ENCODE data around the gene DDX25. TPM values are rescaled to one million over a fixed set of nuclear protein-coding genes. Genes with fewer than 3 reads are reported as not detected.
A peak's percentile ranks its signal among the peaks of the same experiment; 100 is the strongest.

DDX25 gene
- total RNA-seq, 1 donor from 2014 or later: not detected

DNA sequence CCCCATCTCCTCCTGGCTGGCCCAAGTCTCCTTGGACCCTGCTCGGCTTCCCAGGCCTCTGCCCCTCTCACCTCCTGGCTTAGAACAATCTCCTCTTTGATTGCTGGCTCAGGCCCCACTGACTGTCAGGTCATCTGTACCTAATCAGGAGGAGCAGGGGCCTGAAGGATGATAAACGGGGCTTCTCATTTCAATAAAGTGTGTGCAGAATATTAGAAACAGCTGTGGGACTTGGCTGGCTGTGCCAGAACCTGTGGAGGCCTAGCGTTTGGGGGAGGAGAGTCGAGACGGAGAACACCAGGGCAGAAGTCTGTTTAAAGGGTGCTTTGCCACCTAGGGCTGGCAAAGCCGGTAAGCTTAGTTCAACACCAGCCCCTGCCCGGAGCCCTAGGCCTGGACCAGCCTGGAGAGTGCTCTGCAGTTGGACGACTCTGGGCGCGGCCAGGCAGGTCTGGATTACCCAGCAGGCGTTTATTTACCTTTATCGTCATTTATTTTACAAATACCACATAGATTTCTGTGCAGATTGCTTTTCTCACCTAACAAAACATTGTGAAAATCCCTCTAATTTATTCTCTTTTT is 31.4 kb downstream of the DDX25 start:
- ATAC-seq: no peak

DNA sequence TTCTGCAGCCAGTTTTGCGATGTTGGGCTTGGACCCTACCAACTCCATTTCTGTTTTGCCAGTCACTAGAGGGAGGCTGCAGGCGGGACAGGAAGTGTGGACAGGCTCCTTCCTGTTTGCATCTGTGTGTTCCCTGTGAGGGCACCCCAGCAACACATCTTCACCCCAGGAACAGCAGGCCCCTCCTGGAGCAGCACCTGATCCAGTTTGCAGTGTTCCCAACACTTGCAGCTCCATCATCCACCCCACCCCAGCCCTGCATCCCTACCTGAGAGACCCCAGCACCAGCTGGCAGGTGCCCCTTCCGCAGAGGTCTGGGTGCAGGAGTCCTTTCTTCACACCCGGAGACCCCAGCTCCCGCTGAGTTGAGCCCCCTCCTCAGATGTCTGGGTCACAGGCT is 34.1 kb downstream of the DDX25 start:
- ATAC-seq: no peak

DNA sequence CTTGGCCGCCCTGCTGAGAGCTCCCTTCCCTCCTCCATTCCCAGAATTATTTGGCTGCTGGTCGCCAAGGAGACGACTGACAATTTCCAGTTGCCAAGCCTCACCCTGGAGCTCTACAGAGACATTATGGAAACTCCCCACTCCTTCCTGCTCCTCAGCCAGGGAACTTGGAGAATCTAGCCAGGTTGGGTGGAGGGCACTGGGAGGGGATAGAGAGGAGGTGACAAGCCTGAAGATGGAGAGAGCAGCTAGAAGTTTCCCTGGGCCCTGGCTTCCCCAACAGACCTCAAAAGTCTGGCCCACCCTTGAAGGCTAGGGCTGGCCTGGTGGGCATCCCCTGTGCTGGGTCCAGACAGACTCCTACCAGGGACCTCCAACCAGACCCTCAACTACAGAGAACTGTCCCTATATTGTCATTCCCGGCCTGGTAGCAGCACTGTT is 34.8 kb downstream of the DDX25 start:
- no peak for ATAC-seq

DNA sequence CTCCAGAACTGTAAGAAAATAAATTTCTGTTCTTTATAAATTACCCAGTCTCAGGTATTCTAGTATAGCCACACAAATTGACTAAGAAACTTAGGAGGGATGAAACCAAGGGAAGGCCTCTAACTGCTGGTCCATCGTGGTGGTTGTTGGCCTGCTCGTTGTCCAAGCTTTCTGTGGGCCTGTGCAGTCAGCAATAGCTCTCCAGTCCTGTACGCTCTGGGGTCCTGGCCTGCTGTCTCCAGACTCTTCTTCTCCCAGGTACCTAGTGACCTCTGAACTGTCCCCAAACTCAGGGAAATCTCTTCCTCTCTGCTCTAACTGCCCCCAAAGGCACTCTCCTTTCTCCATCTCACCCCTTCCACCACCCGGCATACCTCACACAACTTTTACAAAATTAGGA is 35.8 kb downstream of the DDX25 start:
- no peak for ATAC-seq

DNA sequence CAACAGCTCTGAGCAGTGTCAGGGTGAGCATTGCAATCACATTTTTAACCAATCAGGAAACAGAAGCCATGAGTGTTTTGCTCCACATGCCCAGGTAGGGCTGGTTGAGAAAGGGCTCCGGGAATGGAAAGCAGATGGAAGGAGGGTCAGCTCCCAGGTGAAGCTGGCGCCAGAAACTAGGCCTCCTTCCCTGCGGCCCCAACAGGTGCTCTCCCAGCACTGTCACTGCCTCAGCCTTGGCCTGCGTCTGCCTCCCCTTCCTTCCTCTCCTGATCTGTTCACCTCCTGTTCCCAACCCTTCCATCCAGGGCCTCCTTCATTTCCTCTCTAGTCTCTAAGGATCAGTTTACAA is 36.9 kb downstream of the DDX25 start:
- ATAC-seq: no peak

DNA sequence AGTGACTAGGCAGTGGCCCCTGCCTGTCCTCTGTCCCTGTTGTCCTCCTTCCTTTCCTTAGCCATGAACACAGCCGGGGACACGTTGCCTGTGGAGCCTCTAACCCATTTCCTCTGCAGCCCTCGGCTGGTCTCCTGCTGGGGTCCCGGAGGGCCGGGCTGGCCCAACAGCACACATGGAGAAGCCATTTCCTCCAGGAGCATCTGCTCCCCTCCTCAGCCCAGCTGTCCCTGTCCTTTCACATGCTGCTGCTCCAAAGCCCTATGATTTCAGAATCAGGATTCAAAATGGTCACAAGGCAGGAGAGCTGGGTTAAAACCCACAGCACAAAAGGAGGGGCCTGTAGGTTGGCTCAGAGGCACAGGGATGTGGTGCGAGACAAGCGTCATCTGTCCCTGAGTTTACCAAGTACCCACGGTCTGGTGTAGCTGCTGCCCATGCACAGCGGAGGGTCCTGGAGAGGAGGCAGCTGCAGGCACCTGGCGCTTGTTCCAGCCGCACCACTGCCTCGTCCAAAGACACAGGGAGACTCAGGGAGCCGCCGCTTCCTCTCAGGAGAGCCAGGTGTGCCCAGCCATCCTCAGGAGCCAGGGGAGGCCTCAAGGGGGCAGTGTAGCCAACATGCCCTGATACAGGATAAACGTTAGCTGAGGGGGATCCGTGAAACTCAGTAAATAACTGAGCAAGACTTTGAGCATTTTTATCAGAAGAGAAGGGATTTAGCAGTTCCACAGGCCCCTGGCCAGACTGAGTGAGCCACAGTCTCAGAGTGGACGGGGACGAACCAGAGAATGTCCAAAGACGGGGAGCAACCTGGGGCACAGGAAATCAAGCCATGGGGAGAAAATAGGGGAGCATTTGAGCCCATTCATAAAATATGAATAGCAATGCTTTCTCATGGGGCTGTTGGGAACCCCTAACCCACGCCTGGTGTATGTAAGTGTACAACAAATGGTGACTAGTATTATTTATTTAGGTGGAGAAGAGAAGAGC is 37.6 kb downstream of the DDX25 start:
- peak; percentile 74 for ATAC-seq

DNA sequence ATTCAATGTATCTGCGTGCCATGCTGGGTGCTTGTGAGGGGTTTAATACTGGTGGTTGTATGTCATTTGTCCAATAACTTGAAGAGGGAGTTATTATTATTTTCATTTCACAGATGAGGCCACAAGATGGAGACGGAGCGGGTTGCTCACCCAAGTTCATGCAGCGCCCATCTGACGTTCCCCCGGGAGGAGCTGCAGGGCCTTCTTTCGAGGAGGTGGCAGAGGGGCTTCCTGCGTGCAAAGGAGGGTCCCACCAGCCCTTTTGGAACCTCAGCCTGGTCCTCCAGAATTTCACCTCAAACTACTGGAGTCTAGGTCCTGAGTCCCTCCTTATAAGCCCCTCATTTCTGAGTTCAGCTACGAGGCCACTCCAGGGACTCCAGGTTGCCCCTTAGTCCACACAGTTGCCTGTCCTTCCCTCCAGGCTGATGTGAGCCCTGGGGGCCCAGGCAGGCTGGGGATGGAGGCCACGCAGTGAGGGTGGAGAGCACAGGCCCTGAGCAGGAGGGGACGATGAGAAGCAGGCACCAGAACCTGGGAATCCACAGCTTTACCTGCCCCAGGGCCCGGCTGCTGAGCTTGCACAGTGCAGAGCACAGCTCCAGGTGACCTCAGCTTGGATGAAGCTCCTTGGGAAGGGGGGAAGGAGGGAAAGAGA is 38.6 kb downstream of the DDX25 start:
- no peak for ATAC-seq

DNA sequence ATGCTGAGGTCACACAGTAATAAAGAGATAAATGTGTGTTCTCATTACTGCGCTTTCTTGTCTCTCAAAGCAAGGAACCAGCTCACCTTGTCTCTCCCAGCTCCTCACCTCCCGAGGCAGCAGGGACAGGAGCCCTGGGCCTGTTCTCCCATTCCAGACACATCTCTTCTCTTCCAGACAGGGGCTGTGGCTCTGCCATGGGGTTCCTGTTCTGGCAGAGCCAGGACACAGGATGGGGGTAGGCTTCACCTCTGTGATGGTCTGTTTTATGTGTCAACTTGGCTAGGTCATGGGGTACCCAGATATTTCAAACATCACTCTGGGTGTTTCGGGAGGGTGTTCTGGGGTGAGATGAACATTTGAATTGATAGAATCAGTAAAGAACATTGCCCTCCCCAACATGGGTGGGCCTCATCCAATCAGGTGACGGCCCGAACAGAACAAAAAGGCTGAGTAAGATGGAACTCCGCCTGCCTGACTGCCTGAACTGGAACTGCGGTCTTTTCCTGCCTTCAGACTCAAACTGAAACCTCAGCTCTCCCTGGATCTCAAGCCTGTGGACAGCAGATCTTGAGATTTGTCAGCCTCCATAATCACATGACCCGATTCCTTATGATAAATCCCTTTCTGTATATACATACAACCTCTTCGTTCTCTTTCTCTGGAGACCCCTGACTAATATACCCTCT is 39.5 kb downstream of the DDX25 start:
- no peak for ATAC-seq

DNA sequence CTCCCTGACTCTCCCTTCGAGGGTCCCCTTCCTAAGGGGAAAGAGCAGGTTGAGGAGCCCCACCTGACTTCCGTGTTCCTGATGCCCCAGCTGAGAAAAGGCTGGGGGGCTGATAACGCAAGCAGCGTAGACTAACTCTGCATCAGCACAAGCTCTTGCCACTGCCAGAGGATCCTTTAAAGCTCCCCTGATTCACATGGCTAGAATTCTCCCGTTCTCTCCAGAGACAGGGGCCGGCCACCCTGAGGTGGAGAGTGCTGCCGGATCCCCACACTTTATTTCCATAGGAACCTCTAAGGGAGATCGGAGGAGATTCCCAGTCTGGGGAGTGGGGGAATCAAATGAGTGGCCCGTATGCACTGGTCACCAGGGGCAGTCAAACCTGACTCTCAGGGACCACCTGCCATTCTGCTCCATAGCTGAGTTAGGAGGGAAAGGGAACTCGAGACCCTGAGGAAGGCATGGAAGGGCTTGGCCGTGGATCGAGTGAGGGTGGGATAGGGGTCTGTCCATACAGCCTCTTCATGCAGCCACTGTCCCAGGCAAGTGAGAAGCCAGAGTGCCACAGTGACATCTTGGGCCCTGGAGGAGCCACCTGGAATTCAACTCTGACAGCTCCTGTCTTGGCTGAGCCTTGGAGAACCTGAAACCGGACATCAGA is 40.2 kb downstream of the DDX25 start:
- ATAC-seq: no peak

DNA sequence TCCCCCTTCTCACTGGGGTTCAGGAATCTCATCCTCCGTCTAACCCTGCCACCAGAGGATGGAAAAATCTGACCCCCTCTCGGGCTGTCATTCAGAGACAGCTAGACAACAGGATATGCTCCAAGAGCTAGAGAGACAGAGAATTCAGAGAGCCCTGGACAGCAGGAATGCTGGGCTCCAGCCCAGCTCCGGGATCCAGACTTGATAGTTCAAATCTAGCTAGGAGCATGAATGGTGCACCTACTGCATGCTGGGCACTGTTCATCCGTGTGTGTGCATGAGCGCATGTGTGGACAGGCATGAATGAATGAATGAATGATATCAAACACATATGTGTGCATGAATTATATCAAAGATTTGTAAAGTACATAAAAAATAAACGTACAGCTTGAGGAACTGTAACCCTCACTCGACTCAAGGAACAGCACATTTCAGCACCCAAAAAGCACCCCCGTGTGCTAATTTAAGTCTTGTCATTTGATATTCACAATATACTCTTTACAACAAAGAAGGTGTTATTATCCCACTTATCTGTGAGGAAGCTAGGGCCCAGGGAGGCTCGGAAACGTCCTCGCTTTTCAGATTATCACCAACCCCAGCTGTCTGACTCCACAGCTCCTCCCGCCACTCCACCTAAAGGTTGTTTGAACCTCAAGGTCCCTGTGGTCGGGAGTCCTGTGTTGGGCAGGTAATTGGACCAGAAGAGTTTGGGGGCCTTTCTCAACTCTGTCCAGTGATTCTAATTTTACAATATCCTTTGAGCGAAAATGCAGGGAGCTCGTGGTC is 40.9 kb downstream of the DDX25 start:
- ATAC-seq: no peak

DNA sequence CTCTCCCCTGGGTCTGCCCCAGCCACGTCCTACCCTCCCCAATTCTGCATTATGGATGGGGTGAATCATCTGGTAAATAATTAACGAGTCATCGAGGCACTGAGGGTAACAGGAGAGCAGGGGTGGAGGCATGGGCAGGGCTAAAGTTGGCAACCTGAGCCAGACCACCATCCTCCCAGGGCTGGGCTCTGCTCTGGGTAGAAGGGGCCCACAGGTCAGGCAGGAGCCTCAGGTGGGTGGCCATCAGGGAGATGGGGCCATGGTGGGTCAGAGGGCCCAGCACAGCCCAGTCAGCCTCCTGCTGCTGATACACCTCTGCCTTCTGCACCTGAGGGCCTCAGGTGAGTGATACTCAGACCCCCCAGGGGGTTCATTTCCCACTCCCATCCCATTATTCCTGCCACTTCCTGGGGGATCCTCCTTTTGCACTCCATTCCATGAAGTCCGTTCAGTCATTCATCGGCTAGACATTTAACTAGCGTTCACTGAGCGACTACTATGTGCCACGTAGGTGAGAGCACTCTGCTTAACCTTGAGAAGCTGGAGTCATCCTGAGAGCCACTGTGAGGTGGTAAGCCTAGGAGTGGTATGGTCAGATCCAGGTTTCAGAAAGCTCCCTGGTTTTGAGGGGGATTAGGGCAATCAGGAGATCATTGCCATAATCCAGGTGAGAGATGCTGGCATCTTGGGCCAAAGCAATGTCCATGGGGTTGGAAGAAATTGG is 41.7 kb downstream of the DDX25 start, which contains the start of gene VSIG10L2:
Gene VSIG10L2, plus strand, starts transcription at position 248 of the 724 bp plus-strand sequence. Its CDS starts 12 bp downstream, at position 260.
- no peak for ATAC-seq

DNA sequence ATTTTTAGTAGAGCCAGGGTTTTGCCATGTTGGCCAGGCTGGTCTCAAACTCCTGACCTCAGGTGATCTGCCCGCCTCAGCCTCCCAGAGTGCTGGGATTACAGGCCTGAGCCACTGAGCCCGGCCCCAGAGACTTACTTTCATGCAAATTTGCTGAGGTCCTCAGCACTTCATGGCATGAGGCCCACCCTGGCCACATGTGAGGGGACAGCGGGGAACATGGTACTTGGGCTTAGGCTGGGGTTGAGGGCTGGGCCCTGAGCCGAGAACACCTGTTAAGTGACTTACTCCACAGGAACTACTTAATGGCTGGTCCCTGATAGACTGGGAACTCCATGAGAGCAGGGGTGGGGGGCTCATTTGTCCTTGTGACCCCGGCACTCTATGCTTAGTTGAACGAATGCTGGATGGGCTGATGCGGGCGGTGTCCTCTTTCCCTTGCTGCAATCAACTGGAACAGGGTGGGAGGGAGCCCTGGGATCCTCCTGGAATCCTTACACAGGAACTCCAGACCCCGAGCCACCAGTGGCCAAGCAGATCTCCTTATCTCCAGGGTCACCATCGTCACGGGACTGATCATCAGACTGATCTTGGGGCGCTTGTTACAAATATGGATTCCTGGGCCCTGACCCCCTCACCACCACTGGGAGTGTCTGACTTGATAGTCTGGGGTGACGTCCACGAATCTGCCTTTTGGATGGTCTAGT is 42.6 kb downstream of the DDX25 start:
- ATAC-seq: no peak

DNA sequence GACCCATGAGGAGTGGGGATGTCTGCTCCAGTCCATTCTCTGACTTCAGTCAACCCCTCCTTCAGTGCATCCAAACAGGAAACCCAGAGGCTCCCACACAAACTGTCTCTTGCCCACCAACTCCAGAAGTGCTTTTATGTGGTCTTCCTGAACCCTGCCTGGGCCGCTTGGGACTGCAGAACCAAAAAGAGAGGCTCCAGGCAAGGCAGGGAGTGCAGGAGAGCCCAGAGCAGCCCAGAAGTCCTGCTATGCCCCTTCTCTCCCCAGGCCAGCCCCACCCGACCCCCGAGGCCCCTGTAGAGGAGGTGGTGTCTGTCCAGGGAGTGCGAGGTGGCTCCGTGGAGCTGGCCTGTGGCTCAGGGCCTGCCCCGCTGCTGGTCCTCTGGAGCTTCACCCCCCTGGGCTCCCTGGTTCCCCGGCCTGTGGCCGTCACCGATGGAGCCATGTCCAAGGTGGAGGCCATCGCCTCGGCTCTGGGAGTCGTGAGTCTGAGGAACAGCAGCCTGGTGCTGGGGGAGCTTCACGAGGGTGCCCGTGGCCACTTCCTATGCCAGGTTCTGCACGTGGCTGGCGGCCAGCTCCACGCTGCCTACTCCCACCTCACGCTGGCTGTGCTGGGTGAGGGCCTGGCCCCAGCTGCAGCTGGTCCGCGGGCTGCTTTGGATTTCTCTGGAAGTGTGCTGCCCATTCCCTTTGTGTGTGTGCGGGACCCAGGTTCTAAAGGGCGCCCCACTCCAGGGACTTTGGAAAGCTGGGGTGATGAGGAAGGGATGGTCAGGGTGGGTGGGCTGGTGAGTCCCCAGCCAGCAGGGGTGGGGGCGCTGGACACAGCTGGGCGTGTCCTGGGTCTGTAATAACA is 43.3 kb downstream of the DDX25 start:
- no peak for ATAC-seq

DNA sequence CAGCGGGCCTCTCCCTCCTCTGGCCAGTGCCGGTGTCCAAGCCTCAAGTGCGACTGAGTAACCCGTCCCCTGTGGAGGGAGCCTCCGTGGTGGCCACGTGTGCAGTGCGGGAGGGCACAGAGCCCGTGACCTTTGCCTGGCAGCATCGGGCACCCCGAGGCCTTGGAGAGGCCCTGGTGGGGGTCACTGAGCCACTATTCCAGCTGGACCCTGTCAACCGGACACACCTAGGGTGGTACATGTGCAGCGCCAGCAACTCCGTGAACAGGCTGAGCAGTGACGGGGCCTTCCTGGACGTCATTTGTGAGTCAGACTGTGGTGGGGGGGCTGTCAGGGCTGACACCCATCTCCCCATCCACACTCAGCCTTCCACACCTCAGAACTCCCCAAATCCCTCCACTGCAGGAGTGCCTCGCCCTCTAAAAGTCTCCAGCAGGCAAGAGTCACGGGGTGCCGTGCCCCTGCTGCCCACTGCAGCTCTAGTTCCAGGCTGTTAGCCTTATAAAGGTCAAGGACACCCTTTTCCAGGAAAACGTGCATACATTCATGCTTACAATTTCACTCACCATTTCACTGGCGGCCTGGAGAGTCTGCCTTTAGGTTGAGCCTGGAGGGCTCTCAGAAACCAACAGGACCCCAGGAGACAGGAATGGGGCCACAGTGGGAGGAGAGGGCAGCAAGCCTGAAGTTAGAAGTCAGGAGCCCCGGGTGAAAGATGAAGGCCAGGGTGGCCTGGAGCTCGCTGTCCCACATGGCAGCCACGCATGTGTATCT is 44.2 kb downstream of the DDX25 start:
- no peak for ATAC-seq

DNA sequence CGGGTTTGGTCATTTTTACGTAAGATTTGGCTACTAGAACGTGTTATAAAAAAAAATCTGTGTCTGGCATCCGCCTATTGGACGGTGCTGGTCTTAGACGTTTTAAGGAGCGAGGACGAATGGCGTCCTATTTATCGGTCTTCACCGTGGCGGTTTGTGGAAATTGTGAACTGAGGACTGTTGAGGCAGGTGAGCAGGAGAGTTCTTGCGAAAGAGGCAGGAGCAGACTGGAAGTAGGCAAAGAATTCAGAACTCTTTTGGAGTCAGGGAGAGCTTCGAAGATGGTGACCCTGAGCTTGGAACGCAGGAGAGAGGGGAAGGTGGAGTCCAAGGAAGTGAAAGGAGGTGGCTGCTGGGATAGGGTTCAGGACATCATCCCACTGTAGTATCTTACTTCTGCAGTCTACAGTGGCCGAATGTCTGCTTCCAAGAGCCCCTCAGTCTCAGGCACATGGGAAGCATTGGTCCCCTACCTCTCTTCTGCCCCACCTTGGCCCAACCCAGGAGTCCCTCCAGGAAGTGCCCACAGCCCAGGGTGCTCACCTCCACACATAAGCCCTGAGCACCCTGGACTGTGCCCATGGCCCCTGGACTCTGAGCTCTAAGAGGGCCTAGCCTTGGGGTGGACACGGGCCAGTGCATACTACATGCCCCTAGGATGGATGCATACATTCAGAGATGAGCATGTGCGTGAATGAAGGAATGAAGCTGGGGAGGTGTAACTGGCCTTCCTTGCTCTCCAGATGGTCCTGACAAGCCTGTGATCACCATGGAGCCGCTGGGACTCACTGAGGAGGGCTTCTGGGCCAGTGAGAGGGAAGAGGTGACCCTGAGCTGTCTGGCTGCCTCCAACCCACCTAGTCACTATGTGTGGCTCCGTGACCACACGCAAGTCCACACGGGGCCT is 45.2 kb downstream of the DDX25 start:
- ATAC-seq: no peak

DNA sequence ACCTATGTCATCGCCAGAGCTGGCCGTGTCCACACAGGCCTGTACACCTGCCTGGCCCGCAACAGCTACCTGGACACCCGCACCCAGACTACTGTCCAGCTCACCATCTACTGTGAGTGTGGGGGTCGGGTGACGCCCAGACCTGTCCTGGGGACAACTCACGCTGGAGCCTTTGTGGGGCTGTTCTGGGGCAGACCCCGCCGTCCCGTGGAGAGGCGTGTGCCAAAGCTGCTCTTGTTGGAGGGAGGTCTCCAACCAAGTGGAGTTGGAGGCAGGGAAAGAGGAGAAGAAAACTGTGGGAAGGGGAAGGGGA is 45.8 kb downstream of the DDX25 start:
- no peak for ATAC-seq

Measured in esophagus mucosa (tissue), 1 donor.